Astrocyte of the cerebellum (primary cell): ENCODE results near the gene GPR148.

Experiments
- DNase-seq: peaks from one replicate; pipeline ENCODE4 v3.0.0-alpha.2; 2011; ENCODE audit warnings: low read depth
- H3K4me3 ChIP-seq: 2 replicates; pipeline ENCODE4 v1.5.1; 2011; ENCODE audit warnings: mild to moderate bottlenecking, low read depth, low read length, moderate library complexity
- in situ Hi-C: cut with HindIII; loops from 2 replicates; pipeline ENCODE4 v1.10.0; 2017; ENCODE audit warnings: low sequenced_read_pairs
- TF ChIP-seq, protein P1 (sequence below): IDR thresholded peaks from 2 replicates; pipeline ENCODE4 v1.5.1; 2012; ENCODE audit warnings: low read length, low read depth, moderate library complexity, mild to moderate bottlenecking; ENCODE audit errors: missing control alignments

GPR148 gene

GRCh38 chr2:130736487-130736886, 7.6 kb downstream of the GPR148 start:
- DNase-seq, result no peak
- in situ Hi-C loops, result no loop called here
- TF ChIP-seq, protein P1, sequence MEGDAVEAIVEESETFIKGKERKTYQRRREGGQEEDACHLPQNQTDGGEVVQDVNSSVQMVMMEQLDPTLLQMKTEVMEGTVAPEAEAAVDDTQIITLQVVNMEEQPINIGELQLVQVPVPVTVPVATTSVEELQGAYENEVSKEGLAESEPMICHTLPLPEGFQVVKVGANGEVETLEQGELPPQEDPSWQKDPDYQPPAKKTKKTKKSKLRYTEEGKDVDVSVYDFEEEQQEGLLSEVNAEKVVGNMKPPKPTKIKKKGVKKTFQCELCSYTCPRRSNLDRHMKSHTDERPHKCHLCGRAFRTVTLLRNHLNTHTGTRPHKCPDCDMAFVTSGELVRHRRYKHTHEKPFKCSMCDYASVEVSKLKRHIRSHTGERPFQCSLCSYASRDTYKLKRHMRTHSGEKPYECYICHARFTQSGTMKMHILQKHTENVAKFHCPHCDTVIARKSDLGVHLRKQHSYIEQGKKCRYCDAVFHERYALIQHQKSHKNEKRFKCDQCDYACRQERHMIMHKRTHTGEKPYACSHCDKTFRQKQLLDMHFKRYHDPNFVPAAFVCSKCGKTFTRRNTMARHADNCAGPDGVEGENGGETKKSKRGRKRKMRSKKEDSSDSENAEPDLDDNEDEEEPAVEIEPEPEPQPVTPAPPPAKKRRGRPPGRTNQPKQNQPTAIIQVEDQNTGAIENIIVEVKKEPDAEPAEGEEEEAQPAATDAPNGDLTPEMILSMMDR, result no peak

GRCh38 chr2:130737592-130737991, 8.7 kb downstream of the GPR148 start:
- in situ Hi-C loops, result no loop called here
- no peak overlapping the region for H3K4me3 ChIP-seq
- no peak for DNase-seq
- TF ChIP-seq, protein P1, result no peak

More at GRCh38 chr2:130736487-130736886, 7.6 kb downstream of the GPR148 start:
- no peak overlapping the region for H3K4me3 ChIP-seq

GRCh38 chr2:130740671-130741070, 11.8 kb downstream of the GPR148 start:
- H3K4me3 ChIP-seq, result no peak overlapping the region
- no peak for DNase-seq
- in situ Hi-C loops, result no loop called here
- TF ChIP-seq, protein P1, result no peak

GRCh38 chr2:130743278-130743677, 14.4 kb downstream of the GPR148 start:
- DNase-seq, result no peak
- H3K4me3 ChIP-seq, result no peak overlapping the region
- in situ Hi-C loops, result no loop called here
- TF ChIP-seq, protein P1, result no peak

DNA sequence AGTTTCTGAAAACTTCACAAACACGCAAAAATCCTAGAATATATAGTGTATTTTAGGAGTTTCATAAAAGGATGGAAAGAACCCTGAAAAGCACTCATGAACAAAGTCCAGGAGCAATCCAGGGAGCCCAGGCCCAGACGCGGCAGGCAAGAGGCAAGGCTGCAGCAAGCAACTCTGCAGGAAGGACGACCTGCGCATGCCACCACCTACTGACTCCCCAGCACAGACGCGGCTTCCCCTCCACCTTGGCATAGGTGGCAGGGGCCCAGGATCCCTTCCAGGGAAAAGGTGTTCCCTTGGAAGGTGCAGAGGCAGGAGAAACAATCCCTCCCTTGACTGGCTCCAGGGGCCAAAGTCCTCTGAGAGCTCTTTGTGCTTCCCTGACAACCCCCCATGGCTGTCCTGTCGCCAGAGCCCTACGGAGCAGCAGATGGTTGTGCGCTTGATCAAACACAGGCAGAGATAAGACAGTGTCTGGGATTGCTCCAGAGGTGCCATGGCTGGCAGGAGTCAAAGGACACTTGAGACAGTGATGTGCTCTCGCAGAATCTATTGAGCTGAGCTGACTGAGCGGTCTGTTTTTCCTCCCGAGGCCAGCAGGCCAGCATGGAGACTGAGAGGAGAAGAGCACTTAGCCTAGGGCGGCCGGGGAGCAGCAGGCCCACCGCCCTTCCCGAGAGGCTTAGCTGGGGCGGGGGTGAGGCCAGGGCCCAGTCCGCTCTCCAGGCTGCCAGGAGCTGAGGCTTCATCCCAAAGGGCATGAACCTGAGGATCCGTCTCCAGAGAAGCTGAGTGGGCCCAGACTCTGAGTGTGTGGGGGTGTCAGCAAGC, 15.6 kb downstream of the GPR148 start:
- TF ChIP-seq, protein P1, result no peak
- no peak for DNase-seq
- H3K4me3 ChIP-seq, result no peak overlapping the region
- in situ Hi-C loops, result no loop called here

DNA sequence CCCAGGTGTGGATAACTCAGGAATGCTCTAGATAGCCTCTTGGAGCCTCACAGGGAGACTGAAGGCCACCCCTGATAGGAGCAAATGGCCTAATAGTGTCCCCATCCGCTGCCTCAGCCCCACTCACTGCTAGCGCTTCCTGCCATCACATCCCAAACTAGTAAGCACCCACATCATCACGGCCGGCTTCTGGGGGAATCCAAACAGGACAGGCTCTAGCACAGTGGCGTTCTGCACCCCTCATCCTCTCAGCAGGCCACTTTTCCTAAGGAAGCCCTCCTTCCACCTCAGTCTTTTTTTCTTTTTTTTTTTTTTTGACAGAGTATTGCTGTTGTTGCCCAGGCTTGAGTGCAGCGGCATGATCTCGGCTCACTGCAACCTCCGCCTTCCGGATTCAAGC, 20.2 kb downstream of the GPR148 start:
- in situ Hi-C loops, result no loop called here
- TF ChIP-seq, protein P1, result no peak
- DNase-seq, result no peak
- no peak overlapping the region for H3K4me3 ChIP-seq

DNA sequence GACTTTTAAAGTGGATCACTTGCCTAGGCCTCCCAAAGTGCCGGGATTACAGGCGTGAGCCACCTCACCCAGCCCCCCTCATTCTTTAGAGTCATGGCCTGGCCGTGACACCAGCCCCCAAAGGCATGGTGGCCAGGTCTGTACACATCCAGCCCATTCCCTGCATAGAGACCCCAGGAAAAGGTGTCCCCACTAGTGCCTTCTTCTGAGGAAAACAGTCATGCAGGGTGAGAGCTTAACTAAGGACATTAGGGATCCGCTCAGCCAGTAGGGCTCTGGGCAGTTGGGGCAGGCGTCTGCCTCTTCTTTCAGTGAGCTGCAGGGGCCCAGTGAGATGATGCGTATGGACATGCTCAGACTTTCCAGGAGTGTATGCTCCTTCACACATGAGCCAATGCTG, 20.8 kb downstream of the GPR148 start:
- no peak overlapping the region for H3K4me3 ChIP-seq
- TF ChIP-seq, protein P1, result no peak
- in situ Hi-C loops, result no loop called here
- DNase-seq, result no peak
